ENCODE measurements around the gene MSI2.
"Not testable (repeated sequence)": the region's sequence is repeated elsewhere in the genome, so short reads cannot be mapped to it uniquely, and the experiment has no call there.

The MSI2 gene

DNA sequence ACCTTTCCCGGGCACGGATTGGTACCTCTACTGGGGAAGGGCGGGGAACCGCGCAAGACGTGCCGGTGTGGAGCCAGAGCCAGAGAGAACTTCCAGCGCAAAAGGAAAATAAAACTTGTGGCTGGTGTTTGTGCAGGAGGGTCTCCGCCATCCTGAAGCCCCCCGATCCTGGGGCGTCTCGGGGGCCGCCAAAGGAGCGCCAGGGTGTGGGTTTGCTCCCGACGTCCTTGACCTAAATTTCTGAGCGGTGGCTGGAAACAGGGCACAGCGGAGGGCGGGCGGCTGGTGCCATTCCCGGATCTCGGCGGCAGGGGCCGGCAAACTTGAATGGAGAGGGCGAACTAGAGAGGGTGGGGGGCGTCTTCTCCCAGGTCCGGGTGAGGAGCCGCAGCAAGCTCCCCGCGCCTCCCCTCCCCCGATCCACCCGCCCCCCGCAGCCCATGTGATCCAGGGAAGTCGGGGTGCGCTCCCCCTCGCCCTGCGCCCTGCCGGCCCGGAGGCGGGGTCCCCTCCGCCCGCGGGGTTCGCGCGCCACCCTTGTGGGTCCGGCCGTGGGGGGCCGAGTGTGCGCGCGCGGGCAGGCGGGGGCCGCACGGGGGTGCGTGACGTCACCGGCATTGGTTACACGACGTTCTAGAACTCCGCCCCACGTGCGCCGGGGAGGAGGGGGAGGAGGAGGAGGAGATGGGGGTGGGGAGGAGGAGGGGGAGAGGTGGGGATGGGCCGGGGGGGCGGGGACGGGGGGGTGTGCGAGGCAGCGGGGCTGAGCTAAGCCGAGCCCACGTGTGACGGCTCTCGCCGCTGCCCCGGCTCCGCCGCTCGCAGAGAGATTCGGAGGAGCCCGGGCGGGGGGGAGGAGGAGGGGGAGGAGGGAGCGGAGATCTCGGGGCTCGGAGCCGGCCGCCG, at the start of gene MSI2:
Gene MSI2, plus strand, starts transcription at position 748 of the 906 bp plus-strand sequence. CDS start 220 bp downstream, outside the sequence.
- DNase-seq, result no peak

DNA sequence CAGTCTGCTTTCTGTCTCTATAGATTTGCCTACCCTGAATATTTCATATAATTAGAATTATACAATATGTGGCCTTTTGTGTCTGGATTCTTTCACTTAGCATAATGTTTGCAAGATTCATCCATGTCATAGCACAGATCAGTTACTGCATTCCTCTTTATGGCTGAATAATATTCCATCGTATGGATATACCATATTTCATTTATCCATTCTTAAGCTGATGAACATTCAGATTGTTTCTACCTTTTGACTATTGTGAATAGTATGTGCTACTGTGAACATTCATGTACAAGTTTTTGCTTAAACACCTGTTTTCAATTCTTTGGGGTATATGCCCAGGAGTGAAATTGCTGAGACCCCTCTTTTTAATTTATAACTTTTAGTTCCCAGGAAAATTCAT, 49.4 kb upstream of the MSI2 start:
- DNase-seq, result no peak

DNA sequence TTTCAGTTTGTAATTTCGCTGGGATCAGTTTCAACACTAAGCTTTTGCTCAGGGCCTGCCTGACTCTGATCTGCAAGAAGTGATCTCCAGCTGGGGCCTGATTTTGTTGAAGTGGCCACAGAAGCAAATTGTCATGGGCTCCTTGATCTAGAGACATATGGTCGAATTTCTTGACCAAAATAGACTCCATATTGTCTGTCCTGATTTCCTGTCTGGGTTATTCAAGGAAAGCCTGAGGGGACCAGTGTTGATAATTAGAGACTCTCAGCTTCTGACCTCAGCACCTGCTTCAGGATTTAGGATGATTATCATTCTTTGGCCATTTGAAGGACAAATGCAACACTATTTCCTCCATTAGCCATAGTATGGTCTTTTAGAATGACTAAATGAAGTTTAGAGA, 48.9 kb upstream of the MSI2 start:
- DNase-seq, result peak; percentile 74

DNA sequence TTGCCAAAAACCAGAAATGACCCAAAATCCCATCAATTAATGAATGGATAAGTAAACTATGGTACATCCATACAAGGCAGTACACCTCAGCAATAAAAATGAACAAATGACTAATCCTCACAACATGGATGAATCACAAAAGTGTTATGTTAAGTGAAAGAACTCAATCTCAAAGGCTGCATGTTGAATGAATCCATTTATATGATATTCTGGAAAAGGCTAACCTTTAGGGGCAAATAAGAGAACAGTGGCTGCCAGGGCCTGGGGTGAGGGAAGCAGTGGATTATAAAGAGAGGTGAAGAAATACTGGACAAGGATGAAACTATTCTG, 46.1 kb upstream of the MSI2 start:
- no peak for DNase-seq

DNA sequence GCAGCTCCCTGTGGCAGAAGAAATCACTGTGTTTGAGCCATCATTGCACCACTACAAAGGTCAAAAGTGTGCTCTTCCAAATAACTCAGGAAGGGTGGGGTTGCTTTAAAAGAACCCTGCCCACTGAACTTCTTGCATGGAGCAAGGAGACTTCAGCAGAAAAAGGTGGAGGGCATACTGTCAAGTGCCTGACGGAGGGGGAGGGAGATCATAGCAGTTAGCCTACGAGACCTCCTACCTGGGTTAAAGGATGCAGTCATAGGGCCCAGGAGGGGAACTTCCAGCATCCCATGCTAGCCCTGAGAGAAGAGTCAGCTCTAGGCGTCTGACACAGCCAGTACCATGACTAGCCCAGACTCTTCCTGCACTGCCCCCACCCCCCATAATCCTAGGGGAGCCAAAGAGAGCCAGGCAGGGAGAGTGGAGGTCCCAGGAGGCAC, 45.3 kb upstream of the MSI2 start:
- DNase-seq, result no peak

DNA sequence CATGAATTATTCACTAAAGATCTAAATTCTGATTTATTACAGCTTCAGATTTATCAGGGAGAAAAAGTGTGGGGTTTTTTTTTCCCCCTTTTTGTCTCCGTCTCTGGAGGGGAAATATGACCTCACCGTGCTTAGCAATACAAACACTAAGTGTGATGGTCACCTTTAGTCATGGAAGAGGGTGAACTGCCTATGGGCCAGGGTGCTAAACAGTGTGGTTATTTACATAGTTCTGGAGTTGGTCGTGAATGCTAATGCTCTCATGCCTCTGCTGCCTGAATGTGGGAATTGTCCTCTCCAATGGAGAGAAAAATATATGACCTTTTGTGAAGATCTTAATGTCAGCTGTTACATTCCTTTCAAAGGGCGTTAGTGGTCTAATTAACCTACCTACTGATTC, 44.8 kb upstream of the MSI2 start:
- DNase-seq, result no peak

DNA sequence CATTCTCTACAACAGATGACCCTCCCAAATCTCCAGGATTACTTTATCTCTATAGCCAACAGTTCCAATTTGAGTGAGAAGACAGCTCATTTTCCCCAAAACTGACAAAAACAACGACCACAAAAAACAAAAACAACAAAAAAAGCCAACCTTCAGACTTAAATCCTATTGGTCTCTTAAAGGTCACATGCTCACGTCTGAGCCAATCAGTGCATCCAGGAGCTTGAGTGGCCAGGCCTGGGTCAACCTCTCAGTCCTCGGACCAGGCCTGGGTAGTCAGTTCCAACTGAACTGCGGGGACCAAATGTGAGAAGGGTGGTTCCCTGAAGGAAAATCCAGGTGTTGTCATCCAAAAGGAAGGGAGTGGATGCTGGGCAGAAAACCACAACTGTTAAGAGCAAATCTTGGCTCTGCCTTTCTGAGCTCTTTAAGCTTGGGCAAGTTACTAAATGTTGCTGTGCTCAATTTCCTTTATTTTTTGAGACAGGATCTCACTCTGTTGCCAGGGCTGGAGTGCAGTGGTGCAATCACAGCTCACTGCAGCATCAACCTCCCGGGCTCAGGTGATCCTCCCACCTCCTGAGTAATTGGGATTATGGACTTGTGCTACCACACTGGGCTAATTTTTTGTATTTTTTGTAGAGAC, 43.0 kb upstream of the MSI2 start:
- DNase-seq, result no peak

DNA sequence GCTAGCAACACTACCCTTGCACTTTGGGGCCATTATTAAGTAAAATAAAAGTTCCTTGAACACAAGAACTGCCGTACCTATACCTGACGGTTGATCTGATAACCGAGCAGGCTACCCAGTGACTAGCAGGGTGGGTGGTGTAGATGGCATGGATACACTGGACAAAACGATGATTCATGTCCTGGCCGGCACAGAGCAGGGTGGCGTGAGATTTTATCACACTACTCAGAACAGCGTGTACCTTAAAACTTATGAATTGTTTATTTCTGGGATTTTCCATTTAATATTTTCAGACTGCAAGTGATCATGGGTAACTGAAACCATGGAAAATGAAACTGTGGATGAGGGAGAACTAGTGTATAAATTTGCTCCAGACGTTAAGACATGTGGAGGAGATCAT, 41.0 kb upstream of the MSI2 start:
- no peak for DNase-seq

DNA sequence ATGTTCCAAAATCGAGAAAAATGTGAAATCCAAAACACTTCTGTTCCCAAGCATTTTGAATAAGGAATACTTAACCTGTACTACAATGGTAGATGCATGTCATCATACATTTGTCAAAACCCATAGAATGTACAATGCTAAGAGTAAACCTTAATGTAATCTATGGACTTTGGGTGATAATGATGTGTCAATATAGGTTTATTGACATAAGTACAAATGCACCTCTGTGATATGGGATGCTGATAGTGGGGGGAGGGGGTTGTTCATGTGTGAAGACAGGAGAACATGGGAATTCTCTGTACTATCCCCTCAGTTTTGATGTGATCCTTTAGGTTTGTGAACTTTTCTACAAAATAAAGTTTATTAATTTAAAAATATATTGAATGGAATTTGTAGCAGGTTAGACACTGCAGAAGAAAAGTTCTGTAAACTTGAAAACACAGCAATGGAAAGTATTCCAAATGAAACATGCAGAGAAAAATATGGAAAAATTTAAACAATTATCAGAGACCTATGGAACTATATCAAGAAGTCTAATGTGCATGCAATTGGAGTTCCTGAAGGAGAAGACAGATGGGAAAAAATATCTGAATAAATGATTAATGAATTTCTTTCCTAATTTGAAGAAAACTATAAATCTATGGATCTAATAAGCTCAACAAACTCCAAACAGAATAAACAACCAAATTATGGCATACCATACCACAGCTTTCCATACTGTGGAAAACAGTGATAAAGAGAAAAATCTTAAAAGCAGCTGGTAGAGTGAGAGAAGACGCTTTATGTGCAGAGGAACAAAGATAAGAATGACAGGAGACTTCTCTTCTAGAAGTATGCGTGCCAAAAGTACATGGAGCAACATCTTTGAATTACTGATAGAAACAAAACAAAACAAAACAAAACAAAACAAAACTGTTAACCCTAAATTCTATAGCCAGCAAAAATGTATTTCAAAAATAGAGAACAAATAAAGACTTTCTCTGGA, 34.7 kb upstream of the MSI2 start:
- no peak for DNase-seq

DNA sequence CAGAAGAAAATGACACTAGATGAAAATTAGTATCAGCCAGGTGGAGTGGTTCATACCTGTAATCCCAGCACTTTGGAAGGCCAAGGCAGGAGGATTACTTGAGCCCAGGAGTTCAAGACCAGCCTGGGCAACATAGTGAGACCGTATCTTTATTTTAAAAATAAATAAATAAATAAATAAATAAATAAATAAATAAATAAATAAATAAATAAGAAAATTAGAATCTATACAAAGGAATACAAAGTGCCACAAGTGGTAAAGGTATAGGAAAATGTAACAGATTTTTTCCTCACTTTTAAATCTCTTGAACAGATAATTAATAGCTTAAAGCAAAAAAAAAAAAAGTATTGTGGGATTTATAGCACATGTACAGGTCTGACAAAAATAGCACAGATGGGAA, 33.9 kb upstream of the MSI2 start:
- not testable (repeated sequence) for DNase-seq

DNA sequence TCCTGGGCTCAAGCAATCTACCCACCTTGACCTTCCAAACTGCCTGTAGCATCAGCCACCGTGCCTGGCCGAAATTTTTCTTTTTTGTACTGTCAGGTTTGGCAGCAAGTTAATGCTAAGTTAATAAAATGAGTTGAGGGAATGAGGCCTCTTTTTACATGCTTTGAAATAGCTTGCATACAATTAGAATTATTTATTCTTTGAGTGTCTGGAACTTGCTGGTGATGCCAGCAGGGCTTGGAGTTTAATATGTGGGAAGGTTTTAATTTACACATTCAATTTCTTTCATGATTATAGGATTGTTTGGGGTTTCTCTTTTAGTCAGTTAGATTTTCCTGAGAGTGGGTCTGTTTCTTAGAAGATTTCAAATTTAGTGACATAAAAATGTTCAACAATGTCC, 31.2 kb upstream of the MSI2 start:
- DNase-seq, result no peak

DNA sequence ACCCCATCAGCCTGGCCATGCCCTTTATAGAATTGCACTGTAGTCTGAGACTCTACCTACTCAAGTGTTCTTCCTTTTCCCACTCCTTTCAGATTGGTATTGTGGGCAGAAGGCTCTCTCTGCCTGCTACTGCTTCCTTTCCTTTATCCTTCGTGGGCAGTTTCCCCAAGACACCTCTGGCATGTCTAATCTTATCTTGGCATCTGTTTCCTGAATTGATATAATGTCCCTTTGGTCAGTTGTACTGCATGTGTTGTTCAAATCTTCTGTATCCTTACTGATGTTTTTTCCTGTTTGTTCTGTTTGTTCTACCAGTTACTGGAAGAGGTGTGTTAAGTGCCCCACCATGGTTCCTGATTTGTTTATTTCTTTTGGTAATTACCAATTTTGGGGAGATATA, 29.5 kb upstream of the MSI2 start:
- DNase-seq, result no peak

DNA sequence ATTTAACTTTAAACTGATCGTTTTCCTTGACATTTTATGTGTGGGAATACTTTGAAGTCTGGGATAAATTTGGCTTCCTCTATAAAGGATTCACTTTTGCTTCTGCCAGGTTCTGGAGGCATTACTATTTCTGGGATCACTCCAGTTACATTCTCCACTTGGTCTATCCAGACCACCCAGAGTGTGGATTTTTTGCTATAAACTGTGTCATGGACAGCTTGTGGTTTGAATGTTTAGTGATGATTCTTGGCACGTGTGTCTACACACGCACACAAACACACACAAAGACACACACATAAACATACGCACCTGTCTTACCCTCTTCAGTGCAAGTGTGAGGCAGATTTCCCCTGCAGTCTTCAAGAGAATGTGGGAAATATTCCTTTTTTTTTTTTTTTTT, 27.4 kb upstream of the MSI2 start:
- DNase-seq, result no peak

DNA sequence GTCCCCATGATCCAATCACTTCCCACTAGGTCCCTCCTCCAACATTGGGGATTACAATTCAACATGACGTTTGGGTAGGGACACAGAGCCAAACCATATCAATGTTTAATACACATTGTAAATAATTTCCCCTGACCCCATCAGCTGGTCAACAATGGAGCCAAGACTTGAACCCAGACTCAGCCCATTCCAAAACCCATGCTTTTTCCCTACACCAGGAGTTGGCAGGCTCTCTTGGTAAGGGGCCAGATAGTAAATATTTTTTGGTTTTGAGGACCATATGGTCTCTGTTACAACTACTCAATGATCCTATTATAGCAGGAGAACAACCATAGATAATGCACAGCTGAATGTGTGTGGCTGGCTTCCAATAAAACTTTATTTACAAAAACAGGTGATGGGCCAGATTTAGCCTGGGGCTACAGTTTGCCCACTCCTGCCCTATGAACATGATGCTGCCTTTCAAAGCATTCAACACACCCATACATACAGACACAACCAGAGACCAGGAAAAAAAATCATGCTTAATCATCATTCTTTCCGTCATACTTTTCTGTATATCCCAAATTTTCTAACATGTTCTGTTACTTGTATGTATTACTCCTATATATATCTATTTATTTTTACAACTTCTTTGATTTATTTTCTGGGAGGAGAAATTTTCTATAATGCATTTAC, 22.1 kb upstream of the MSI2 start:
- DNase-seq, result no peak

DNA sequence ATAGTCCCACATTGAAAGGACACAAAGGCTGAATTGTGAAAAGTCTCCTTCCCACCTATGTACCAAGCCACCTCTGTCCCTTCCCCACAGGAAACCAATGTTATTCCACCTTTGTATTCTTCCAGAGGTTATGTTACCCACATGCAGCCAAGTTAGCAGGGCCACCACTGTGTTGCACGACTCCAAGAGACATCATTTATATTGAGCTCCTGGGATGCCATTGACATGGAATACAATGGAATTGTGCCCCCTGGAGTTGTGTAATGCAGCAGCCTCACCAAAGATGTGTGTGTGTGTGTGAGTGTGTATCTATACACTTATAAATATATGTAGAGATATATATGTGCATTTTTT, 21.6 kb upstream of the MSI2 start:
- no peak for DNase-seq

DNA sequence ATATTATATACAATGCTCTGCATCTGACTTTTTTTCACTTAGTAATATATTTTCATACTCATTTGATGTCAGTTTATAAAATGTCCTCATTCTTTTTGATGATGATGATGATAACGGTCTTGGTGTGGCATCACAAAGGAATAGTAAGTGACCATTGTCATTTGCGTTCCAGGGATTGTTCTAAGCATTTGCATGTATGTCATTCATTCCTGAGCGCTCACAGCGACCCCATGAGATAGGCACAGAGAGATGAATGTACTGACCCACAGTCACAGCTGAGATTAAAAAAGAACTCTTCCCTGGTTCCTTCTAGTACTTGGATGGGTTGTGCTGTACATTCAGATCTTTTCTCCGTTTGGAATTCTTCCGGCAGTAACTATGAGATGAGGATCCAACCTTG, 21.2 kb upstream of the MSI2 start:
- DNase-seq, result no peak

DNA sequence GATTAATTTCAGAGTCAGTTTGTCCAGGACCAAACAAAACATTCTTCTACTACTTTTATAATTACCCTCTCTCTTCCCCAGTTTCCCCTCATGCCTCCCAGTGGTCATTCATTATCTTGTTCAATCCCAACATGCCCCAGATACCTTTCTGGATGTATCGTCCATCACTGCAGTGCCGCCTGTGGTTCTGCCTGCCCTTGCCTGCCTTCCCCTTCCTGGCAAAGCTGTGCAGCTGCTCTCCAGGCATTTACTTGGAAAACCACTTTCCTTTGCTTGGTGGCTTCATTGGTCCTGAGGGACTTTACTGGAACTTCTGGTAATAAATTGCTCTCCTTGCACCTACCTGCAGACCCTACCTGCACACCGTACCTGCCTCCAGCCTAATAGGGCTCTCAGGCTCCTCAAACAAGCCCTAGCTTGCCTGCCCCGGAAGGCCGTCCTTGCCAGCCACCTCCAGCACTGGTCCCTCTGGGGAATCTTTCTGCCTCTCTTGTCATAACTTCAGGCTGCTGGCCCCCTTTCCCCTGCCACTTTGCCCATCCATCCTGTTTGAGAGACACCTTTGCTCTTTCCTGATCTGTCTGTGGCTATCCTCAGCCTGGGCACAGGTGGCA, 19.5 kb upstream of the MSI2 start:
- no peak for DNase-seq

DNA sequence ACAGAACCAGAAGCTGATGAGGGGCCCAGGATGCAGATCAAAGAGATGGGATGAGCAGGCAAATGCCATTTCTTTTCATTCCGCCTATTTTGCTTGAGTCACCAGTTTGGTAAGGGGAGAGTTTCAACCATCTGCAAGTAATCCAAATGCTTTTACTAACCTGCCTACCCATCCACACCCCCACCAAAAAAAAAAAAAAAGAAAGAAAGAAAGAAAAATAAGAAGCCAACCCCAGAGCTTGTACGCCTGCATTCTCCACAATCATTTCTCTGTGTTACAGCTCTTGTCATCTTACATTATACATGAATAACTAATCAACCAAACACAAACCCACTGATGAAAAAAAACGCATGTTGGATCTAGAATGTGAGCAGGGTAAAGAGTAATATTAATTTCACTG, 15.7 kb upstream of the MSI2 start:
- no peak for DNase-seq

DNA sequence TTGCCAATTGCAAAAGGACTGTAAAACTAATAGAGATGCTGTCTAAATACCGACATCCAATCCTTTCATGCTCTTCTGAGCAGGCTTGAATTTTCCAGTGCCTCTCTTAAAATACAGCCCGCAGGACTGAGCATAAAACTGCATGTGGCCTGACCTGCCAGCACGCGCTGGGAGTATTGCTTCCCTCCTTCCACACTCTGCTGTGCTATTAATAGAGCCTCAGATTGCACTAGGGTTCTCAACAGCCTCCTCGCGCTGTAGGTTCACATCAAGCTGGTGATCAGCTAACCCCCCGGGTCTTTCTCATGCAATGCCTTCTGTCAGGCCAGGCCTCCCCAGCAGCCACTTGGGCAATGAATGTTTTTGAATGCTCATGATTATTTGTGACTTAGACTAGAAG, 14.2 kb upstream of the MSI2 start:
- no peak for DNase-seq

DNA sequence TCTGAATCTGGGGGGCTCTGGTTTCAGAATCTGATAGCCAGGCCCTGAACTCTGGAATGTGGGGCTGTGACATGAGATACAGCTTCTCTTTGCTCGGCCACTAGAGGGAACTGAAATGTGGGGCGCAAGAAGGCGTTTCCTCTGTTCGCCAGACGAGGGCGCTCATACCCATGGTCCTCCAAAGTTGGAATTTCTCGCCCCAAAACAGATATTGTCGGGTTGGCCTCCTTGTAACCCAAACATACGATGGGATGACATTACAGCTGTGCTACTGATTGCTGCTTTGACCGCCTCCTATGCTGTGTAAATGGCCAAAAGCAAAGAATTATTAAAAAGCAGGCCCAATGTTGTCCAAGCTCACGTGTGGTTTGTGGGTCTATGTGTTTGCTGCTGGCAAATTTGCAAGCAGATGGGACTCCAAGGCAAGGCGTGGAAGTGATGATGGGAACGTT, 13.1 kb upstream of the MSI2 start:
- DNase-seq, result no peak

DNA sequence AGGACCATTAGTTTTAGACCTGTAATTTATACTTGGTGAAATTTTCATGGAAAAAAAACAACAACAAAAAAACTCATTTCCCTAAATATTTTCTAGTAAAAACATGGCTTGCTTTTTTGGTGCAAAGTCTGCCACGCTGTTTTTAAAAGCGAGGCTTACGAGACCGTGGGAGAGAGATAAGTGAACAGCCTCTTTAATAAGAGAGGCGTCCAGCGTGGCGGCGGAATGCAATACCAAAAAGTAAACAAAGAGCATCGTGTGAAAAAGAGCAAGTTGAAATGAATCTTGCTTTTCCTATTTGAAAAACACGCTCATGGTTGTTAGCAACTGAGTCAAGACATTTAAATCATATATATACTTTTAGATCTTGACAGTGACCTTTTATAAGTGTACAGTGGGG, 10.5 kb upstream of the MSI2 start:
- no peak for DNase-seq

DNA sequence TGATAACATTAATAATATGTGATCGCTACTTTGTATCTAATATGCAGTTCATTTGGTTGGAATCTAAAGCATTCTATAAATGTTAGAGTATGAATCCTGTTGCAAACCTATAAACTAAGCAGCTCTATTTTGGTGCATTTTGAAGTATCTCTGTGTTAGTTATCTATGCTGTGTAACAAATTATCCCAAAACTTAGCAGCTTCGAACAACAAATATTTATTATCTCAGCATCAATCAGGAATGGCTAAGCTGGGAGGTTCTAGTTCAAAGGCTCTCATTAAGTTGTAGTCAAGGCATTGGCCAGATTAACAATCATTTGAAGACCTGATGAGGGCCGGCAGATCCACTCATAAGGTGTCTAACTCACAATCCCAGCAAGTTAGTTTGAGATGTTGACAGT, 10.1 kb upstream of the MSI2 start:
- DNase-seq, result no peak
